OCI-LY7 (cell line): ENCODE data around the gene NUDT3.

Source experiments
- CTCF ChIP-seq: fragments of 200-600 bp; sonication (generic); conservative IDR thresholded peaks from 2 replicates; pipeline ENCODE4 v1.5.1; 2014; ENCODE audit warnings: mild to moderate bottlenecking, antibody characterized with exemption, low read length, moderate library complexity, mixed read lengths
- EZH2phosphoT487 ChIP-seq: fragments of 200-600 bp; sonication (generic); IDR thresholded peaks from 2 replicates; pipeline ENCODE4 v1.6.1; 2018; ENCODE audit warnings: low read depth, borderline replicate concordance, mild to moderate bottlenecking, mixed run types, antibody characterized with exemption, low read length, moderate library complexity, mixed read lengths

DNA sequence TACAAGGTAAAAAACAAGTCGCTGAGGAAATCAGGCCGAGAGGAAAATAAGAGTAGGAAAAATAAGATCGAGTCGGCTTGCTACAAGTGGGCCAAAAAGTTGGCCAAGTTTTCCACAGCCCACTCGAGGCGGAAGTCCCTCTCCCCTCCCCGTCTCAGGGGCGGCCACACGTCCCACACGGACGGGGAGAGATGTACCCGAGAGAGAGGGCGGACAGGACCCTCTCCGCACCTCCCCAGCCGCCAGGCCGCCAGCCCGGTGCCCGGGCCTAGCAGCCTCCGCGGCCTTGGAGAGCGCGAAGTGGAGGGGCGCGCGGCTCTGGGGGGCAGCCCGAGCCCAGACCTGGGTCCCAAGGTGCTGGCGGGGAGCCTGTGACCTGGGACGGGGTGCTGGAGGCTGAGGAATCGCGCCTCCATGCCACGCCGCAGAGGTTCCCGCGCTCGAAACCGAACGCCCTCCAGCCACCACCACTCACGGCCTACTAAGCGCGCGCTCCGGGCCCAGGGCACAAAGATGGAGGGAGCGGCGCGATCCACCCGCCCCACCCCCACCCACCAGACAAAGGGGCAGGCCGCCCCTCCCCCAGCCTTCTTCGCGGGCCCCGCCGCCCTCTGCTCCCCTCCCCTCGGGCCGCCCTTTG lies 157.7 kb downstream of the NUDT3 start:
- TF ChIP-seq CTCF (no peak), EZH2phosphoT487 (no peak)
